SK-N-SH treated with all-trans-retinoic acid at 6 μM for 48 hours (cell line): Measurements from ENCODE around the gene RELT.

Experiments used
- GLIS3 ChIP-seq: fragments of 250-450 bp; sonication (Bioruptor Pico); IDR thresholded peaks from 2 replicates; pipeline ENCODE4 v1.5.0; 2020; ENCODE audit warnings: mild to moderate bottlenecking, moderate library complexity
- OSR1 ChIP-seq: fragments of 250-450 bp; sonication (Bioruptor Pico); IDR thresholded peaks from 2 replicates; pipeline ENCODE4 v1.8.0; 2022; ENCODE audit warnings: moderate library complexity, mild to moderate bottlenecking, inconsistent platforms
- SNAI2 ChIP-seq: fragments of 250-450 bp; sonication (Bioruptor Pico); IDR thresholded peaks from 2 replicates; pipeline ENCODE4 v1.5.0; 2020; ENCODE audit warnings: mild to moderate bottlenecking, moderate library complexity
- TOX ChIP-seq: fragments of 250-450 bp; sonication (Bioruptor Pico); IDR thresholded peaks from 2 replicates; pipeline ENCODE4 v1.8.0; 2021; ENCODE audit warnings: mild to moderate bottlenecking, moderate library complexity, borderline replicate concordance
- TSHZ2 ChIP-seq: fragments of 250-450 bp; sonication (Bioruptor Pico); IDR thresholded peaks from 2 replicates; pipeline ENCODE4 v1.5.0; 2020; ENCODE audit warnings: mild to moderate bottlenecking, moderate library complexity
- ZC3H10 ChIP-seq: fragments of 250-450 bp; sonication (Bioruptor Pico); IDR thresholded peaks from 2 replicates; pipeline ENCODE4 v1.5.1; 2021; ENCODE audit warnings: mild to moderate bottlenecking, moderate library complexity
- ZFP3 ChIP-seq: fragments of 250-450 bp; sonication (Bioruptor Pico); IDR thresholded peaks from 2 replicates; pipeline ENCODE4 v1.5.0; 2020; ENCODE audit warnings: mild to moderate bottlenecking, moderate library complexity
- ZFP30 ChIP-seq: fragments of 450-650 bp; formaldehyde crosslinking; IDR thresholded peaks from 2 replicates; pipeline ENCODE4 v1.5.0; 2022; ENCODE audit warnings: mild to moderate bottlenecking, moderate library complexity
- ZNF565 ChIP-seq: fragments of 450-650 bp; formaldehyde crosslinking; conservative IDR thresholded peaks from 2 replicates; pipeline ENCODE4 v1.5.0; 2020; ENCODE audit warnings: low read depth, mild to moderate bottlenecking, moderate library complexity
- ZNF8 ChIP-seq: fragments of 450-650 bp; formaldehyde crosslinking; IDR thresholded peaks from 2 replicates; pipeline ENCODE4 v1.5.0; 2020; ENCODE audit warnings: mild to moderate bottlenecking, moderate library complexity
- TF ChIP-seq, protein P1 (sequence below): fragments of 250-450 bp; sonication (Bioruptor Pico); IDR thresholded peaks from 2 replicates; pipeline ENCODE4 v1.5.1; 2021; ENCODE audit warnings: mild to moderate bottlenecking, moderate library complexity

GRCh38 chr11:73345481-73346160, 30.6 kb upstream of the RELT start:
- TF ChIP-seq, protein P1, sequence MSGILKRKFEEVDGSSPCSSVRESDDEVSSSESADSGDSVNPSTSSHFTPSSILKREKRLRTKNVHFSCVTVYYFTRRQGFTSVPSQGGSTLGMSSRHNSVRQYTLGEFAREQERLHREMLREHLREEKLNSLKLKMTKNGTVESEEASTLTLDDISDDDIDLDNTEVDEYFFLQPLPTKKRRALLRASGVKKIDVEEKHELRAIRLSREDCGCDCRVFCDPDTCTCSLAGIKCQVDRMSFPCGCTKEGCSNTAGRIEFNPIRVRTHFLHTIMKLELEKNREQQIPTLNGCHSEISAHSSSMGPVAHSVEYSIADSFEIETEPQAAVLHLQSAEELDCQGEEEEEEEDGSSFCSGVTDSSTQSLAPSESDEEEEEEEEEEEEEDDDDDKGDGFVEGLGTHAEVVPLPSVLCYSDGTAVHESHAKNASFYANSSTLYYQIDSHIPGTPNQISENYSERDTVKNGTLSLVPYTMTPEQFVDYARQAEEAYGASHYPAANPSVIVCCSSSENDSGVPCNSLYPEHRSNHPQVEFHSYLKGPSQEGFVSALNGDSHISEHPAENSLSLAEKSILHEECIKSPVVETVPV (CRISPR knock-in tag) = no peak
- TF ChIP-seq ZFP3 (CRISPR knock-in tag) = no peak
- no peak for TF ChIP-seq ZC3H10 (CRISPR knock-in tag)
- no peak for TF ChIP-seq ZNF8 (CRISPR knock-in tag)
- TF ChIP-seq ZNF565 (CRISPR knock-in tag) = no peak
- no peak for TF ChIP-seq SNAI2 (CRISPR knock-in tag)
- TF ChIP-seq OSR1 (CRISPR knock-in tag) = no peak
- no peak for TF ChIP-seq TOX (CRISPR knock-in tag)
- no peak for TF ChIP-seq ZFP30
- TF ChIP-seq GLIS3 (CRISPR knock-in tag) = no peak
- no peak for TF ChIP-seq TSHZ2
